DMS153 (cell line): Measurements from ENCODE around the gene COL4A1.

ENCODE experiments used
- DNase-seq: peaks from one replicate; lab custom pipeline; 2025; lab: John Stamatoyannopoulos, UW

The COL4A1 gene

DNA sequence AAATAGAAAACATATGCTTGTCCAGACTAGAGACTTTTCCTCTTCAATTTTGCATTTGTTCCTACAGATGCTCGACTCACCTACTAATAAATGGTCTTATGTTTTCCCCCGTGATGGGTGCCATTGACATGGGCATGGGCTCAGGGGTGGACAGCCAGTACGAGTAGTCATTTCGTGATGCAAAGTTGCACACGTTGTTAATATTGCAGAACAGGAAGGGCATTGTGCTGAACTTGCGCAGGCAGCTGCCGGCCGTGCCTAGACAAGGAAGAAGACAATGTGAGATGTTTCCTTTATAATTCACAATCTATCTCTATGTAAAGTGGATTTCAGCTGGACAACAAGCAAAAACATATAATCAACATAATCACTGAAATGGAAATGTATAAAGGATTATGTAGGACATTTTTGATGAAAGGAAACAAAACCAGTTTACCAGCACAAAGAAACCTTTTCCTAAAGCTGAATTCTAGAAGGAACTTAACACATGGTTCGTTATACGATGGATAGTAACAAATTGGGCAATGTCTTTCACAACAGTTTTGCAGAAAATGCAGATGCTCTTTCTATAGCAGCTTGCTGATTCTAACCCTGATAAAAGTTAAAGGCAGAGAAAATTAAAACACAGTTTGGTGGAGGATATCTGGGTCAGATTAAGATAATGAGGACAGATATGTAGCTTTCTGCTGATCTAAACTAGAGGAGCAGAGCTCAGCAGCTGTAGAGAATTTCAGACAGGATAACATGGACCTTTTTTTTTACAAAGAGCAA, 145.7 kb downstream of the COL4A1 start:
- no peak for DNase-seq

DNA sequence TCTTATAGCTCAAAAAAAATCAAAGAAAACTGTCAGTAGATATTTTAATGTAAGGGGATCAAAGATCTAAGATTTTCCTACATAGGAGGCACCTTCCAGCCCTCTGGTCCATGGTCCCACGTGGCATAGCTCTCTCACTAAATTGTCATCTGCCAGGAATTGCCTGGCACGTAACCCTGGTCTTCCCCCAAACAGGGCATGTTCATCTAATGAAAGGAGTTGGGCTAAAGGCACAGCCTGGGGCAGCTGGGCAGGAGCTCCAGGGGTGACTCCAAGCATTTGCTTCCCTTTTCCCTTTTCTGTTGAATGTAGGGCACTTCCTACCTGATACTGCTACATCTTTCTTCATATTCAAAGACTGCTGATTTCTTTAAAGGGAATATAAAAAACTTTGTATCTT, 148.7 kb downstream of the COL4A1 start:
- DNase-seq, result no peak

DNA sequence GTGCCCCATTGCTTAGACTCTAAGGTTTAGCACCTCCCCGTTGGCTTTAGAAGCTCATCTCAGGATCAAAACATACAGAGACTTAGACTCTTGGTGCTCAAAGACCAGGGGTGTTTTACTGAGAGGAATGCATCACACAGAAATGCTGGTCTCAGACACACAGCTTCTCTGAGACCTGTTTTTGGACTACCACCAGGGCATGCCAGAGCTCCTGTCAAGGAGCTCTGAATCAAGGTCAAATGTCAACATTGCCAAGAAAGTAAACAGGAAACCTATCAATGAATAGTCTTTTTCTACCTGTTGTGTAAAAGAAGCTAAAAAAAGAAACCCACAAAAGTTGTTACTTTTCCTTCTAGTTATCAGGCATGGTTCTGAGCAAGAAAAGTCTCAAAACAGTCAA, 149.2 kb downstream of the COL4A1 start:
- DNase-seq, result no peak

GRCh38 chr13:110156301-110157049, 150.5 kb downstream of the COL4A1 start:
- no peak for DNase-seq

- DNase-seq, result no peak
These were observed 151.9 kb downstream of the COL4A1 start for GRCh38 chr13:110155072-110155471.

DNA sequence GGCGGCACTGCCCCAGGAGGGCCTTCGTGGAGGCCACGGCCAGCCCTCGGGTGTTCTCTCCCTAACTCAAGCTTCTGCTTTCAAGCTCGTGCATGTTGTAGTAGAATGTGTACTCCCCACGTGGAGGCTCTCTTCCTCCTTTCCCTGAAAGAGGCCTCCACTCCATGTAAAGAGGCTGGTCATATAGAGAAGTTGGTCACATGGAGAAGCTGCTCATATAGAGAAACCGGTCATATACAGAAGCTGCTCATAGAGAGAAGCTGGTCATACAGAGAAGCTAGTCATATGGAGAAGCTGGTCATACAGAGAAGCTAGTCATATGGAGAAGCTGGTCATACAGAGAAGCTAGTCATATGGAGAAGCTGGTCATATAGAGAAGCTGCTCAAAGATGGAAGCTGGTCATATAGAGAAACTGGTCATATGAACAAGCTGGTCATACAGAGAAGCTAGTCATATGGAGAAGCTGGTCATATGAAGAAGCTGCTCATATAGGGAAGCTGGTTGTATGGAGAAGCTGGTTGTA, 152.5 kb downstream of the COL4A1 start:
- no peak for DNase-seq

GRCh38 chr13:110152351-110152750, 154.6 kb downstream of the COL4A1 start:
- no peak for DNase-seq

- DNase-seq, result no peak
These were observed 155.5 kb downstream of the COL4A1 start for GRCh38 chr13:110151462-110151861.

GRCh38 chr13:110150384-110151101, 156.4 kb downstream of the COL4A1 start:
- no peak for DNase-seq

- DNase-seq, result no peak
These were observed 157.9 kb downstream of the COL4A1 start for GRCh38 chr13:110149036-110149435.

- no peak for DNase-seq
These were observed 166.9 kb downstream of the COL4A1 start for GRCh38 chr13:110140099-110140498.

- no peak for DNase-seq
These were observed 168.3 kb downstream of the COL4A1 start for GRCh38 chr13:110138700-110139036.

DNA sequence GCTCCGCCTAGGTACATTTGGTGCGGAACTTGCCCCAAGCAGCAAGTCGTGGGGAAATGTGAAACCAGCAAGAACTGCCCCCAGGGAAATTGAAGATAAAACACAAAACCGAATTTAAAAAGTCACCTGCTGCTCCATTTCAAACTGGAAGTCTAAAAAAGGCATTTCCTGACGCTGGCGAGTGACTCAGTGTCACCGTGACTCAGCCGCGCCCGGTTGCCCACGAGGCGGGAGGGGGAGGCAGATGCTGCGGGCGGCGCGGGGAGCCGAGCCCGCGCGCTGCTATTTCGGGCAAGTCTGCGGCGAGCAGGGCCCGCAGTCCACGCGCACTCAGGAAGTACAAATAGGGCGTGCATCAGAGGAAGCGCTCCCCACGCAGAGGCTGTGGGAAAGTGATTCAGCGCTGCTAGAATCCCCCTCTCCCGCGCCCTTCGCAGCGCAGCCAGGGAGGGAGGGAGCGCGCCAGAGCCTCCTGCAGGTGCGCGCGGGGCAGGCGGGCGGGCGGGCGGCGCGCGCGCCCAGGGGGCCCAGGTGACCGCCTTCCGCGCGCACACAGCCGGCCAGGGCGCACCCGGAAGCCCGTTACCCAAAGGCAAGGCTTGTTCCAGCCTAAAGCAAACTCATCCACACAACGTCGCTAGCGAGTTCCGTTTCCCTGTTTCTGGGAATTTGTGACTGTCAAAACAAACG, 168.8 kb downstream of the COL4A1 start:
- peak; percentile 81 for DNase-seq

DNA sequence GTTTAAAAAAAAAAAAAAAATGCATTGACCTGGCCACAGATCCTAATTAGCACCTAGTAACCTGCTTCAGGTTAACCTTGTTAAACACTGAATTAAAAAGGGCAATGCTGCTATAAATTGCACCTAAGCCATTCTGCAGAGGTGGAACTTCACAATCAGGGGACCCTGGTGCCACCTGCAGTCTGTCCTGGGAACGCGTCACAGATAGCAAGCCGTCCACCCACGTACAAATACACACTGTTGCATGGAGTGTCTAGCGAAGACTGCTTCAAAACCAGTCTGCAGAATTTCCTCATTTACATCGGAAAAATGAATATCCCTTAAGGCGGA, 169.3 kb downstream of the COL4A1 start:
- peak; percentile 63 for DNase-seq

DNA sequence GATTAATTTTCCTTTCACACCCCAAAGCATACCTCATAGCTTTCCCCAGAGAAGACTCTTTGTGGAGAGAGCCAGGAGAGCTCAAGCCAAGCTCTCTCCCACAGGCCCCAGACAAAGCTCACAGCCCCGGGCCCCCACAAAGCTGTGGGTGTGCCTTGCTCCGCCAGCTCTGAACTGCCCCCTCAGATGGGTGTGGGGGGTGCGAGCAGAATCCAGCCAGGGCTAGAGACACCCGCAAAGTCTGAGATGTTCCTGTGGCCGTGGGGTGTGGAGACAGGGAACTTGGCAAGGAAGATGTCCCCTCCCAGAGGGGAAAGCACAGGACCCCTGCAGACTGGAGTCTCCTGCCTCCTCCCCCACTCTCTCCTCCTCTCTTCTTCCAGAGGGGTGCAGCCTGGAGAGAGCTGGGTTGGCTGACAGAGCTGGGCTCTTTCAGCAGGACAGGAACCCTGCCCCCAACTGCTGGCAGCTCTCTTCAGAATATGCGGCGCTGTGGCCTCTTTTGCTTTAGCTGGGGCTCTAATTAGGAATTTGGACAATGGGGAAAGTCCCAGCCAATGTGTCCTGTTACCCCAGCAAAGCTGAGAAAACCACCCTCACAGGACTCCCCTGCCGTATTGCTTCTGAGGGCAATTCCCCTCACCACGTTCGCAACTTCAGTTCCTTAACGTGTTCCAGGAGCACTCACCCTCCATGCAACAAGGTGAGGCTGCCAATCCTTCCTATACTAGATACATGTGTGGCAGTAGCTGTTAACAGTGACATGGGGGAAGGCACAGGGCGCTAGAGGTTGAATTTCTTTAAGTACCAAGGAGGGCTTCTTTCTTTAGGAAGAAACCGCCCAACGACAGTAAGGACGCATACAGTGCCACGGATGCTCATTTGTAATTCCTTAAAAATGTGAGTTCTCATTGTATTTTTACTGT, 170.0 kb downstream of the COL4A1 start:
- no peak for DNase-seq

DNA sequence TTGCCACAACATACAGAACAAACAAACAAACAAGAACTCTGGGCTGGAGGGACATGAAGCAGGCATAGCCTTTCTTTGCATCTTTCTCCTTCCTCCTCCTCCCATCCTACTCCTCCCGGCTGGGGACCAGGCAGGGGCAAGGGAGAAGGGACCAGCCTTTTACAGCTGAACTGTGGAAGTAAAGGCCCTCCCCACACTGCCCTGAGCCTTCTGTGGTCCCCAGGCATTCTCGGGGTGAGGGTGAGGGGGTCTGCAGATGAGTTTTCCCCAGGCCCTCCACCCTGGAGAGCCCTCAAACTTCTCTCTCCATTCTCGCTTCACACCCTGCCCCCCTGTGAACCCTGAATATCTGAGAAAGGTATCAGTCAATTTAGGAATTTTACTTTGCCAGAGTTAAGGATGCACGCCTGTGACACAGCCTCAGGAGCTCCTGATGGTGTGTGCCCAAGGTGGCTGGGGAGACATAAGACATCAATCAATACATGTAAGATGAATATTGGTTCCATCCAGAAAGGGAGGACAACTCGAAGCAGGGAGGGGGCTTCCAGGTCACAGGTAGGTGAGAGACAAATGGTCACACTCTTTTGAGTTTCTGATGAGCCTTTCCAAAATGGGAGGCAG, 170.9 kb downstream of the COL4A1 start:
- DNase-seq, result no peak

DNA sequence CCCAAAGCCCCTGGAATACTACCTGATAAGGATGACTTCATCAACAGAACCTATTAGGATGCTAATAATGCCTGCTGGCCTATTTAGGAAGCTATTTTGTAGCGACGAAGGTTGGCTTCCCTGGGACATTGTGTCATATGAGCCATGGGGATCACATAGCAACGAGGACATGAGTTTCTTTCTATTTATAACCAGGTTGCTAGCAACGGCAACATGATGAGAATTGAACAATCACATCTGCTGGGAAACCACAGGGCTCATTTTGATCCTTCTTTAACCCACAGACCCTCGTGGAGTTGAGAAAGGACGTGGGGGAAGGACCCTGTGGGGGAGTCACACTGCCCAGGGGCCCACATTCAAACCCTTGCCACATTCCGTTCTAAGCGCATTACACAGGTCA, 172.2 kb downstream of the COL4A1 start:
- DNase-seq, result peak; percentile 83

DNA sequence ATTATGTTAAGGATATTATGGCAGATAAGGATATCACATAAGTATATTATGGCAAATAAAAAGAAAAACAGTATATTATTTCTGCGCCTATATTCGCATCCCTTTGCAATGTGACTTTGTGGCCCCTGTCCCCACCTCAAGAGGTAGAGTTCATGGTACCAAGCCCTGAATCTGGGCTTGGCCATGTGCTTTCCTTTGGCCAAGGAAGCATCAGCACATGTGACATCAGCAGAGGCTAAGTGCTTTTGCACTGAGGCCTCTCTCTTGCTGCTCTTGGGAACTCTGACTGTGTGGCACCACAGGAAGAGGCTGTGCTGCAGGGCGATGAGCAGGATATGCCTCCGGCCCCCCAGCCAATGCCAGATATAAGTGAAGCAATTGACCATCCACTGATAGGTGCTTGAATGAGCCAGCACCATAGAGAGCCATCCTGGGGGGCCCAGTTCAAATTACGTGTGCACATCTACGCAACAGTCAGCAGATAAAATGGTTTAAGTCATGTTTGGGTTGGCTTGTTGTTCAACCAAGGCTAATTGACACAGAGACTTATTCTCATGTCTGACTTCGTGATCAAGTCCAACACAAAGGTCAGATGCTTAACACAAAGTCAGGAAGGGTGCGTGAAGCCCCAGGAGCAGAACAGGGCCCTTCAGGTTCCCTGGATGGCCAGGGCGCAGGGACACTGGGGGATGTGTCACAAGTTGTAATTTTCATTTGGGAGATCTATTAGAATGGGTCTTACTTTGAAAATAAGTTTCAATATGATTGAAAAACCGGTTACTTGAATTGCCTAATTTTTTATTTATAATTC, 173.3 kb downstream of the COL4A1 start:
- peak; percentile 11 for DNase-seq

DNA sequence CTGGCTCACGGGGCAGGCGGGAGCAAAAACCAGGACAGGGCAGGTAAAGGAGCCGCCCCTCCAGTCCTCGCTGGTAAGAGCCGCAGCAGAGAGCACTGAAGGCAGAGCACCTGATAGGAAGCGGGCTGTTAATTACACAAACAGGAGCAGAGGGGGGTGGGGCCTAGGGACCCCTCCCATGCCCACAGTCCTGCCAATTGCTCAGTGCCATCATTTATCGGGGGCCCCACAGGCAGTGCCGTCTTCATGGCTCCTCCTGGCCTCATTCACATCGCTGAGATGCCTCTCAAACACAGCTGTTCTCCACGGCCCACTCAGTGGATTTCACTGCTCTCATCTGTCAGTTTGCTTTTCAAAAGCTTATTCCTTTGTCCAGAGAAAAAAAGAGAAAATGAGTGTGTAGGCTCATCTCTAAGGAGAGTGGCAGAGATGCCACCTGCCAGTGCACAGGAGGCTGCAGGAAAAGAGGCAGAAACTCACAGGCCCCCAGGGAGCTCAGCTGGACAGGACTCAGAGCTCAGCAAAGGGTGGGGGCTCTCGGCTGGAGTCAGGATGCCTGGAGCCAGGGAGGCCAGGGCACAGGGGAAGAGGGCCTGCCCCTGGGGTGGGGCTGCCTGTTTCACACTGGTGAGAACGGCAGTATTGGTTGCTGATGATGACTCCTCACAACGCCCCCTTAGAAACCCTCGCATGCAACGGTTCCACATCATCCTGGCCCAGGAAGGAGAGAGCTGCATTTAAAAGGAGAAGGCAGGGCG, 174.6 kb downstream of the COL4A1 start:
- peak; percentile 32 for DNase-seq
